Ovary (tissue), 3 donors: ENCODE results near the gene KIF26B.

Experiments
- POLR2A ChIP-seq: fragments of 450-650 bp; IDR thresholded peaks from one replicate; pipeline ENCODE4 v1.6.1; 2017; ENCODE audit warnings: antibody characterized with exemption, mild to moderate bottlenecking, moderate library complexity
- TF ChIP-seq, protein P1 (sequence below), 3 donors: fragments of 450-650 bp in 2 of 3; fragments of 200-600 bp in 1 of 3; IDR thresholded peaks; one replicate each; pipeline versions ENCODE4 v1.5.1 to v1.8.0; 2016 to 2022; ENCODE audit warnings: antibody characterized with exemption in 3 of 3, mild to moderate bottlenecking in 1 of 3
- donor health status: DM: no; HTN: no; CAD: no.

DNA sequence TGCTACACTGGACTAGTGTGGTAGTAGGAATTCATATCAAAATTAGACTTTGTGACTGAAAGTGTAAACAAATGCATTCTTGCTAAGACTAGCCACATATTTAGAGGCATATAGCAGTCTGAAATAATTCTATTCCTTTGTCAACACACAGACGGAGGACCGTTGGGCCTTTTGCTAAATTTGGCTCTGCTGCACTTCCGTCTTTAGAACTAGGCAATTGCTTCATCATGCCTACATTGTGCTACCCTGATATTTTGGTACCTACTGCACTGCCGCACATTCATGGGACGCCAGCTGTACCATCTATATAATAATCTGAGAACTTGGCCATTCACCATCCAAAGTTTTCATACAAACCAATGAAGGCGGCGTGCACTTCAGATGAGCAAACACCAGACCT lies 346.8 kb downstream of the KIF26B start:
- TF ChIP-seq, protein P1, sequence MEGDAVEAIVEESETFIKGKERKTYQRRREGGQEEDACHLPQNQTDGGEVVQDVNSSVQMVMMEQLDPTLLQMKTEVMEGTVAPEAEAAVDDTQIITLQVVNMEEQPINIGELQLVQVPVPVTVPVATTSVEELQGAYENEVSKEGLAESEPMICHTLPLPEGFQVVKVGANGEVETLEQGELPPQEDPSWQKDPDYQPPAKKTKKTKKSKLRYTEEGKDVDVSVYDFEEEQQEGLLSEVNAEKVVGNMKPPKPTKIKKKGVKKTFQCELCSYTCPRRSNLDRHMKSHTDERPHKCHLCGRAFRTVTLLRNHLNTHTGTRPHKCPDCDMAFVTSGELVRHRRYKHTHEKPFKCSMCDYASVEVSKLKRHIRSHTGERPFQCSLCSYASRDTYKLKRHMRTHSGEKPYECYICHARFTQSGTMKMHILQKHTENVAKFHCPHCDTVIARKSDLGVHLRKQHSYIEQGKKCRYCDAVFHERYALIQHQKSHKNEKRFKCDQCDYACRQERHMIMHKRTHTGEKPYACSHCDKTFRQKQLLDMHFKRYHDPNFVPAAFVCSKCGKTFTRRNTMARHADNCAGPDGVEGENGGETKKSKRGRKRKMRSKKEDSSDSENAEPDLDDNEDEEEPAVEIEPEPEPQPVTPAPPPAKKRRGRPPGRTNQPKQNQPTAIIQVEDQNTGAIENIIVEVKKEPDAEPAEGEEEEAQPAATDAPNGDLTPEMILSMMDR (IDR thresholded peaks at IDR 0.05), result no peak
- TF ChIP-seq POLR2A, result no peak
